T-helper 17 cell (primary cell): ENCODE results near the gene FHL5. TPM values are rescaled to one million over a fixed set of nuclear protein-coding genes. Genes with fewer than 3 reads are reported as not detected.

Experiments
- total RNA-seq, 4 donors: library from RNA in 2 of 4; stranded (reverse) in 2 of 4; gene quantifications; one replicate each; pipeline ENCODE4 v1.2.3 and lab custom pipeline; 2022 to 2026

Gene FHL5
- total RNA-seq, 2 donors from 2014 or later: not detected

Other genes starting within 250 kb of the FHL5 start
- gene UFL1, start 41.3 kb upstream of the FHL5 start, total RNA-seq: 10 to 100 TPM; 16.4 to 17.8 TPM